ENCODE measurements around the gene TM7SF3.
A peak's percentile ranks its signal among the peaks of the same experiment; 100 is the strongest.
"Not testable (repeated sequence)": the region's sequence is repeated elsewhere in the genome, so short reads cannot be mapped to it uniquely, and the experiment has no call there.

The TM7SF3 gene

GRCh38 chr12:27014085-27014858 is at the start of gene TM7SF3:
Gene TM7SF3, minus strand, starts transcription at chr12:27014384. Its CDS starts 216 bp downstream, at chr12:27014168.
- peak; percentile 95 for DNase-seq

DNA sequence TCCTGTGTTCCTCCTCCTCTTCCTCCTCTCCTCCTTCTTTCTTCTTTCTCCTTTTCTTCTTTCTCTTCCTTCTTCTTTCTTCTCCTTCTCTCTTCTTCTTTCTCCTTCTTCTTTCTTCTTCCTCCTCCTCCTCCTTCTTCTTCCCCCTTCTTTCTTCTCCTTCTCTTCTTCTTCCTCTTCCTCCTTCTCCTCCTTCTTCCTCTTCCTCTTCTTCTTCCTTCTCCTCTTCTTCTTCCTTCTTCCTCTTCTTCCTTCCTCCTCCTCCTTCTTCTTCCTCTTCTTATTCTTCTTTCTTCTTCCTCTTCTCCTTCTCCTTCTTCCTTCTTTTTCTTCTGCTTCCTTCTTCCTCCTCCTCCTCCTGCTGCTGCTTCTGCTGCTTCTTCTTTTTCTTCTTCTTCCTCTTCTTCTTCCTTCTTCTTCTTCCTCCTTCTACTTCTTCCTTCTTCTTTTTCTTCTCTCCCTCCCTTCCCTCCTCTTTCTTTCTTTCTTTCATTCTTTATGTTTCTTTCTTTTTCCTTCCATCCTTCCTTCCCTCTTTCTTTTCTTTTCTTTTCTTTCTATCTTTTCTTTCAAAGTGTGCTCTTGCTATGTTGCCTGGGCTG is 49.2 kb upstream of the TM7SF3 start:
- no peak for DNase-seq

DNA sequence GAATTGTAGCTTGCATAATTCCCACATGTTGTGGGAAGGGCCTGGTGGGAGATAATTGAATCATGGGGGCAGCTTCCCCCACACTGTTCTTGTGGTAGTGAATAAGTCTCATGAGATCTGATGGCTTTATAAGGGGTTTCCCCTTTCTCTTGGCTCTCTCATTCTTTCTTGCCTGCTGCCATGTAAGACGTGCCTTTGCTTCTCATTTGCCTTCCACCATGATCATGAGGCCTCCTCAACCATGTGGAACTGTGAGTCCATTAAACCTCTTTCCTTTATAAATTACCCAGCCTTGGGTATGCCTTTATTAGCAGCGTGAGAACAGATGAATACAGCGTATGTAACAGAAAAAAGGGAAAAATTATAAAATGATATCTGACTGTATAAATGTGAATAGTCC is 47.1 kb upstream of the TM7SF3 start:
- no peak for DNase-seq

DNA sequence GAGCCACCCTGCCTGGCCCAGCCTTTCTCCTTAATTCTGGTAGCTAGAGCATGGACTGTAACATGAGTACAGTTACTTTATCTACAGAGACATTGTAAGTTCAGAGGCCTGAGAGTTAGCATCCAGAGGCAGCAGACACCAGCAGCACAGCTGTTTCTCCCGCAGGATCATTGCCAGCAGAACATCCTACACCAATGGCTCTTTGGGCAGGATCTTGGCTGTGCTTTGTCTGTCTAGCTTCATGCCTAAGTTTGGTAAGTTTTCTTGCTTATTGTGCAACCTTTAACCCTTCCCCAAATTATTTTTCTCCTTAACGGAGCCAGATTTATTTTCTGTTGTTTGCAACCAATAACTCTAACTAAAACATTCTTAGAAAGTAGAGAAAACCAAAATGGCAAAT is 46.6 kb upstream of the TM7SF3 start:
- no peak for DNase-seq

DNA sequence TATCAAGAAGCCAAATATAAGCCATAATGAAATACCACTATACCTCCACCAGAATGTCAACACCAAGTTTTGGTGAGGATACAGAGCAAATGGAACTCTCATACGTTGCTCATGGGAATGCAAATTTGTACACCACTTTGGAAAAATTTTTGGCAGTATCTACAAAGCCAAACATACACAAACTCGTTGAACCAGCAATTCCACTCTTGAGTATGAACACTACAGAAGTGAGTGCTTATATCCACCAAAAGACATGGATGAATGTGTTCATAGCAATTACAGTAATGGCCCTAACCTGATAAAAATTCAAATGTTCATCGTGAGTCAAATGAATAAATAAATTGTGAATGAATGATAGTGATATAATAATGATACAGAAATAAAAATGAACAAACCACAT is 43.4 kb upstream of the TM7SF3 start:
- no peak for DNase-seq

- DNase-seq = no peak
Measured at GRCh38 chr12:27055966-27056365, 41.8 kb upstream of the TM7SF3 start.

DNA sequence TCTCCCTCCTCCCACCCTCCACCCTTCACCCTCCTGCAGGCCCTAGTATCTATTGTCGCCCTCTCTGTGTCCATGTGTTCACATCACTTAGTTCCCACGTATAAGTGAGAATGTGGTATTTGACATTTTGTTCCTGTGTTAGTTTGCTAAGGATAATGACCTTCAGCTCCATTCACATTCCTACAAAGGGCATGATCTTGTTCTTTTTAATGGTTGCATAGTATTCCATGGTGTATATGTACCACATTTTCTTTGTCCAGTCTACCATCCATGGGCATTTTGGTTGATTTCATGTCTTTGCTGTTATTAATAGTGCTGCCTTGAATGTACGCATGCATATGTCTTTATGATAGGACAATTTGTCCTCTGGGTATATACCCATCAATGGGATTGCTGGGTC is 38.6 kb upstream of the TM7SF3 start:
- no peak for DNase-seq

- DNase-seq = no peak
Measured at GRCh38 chr12:27052176-27052575, 38.0 kb upstream of the TM7SF3 start.

DNA sequence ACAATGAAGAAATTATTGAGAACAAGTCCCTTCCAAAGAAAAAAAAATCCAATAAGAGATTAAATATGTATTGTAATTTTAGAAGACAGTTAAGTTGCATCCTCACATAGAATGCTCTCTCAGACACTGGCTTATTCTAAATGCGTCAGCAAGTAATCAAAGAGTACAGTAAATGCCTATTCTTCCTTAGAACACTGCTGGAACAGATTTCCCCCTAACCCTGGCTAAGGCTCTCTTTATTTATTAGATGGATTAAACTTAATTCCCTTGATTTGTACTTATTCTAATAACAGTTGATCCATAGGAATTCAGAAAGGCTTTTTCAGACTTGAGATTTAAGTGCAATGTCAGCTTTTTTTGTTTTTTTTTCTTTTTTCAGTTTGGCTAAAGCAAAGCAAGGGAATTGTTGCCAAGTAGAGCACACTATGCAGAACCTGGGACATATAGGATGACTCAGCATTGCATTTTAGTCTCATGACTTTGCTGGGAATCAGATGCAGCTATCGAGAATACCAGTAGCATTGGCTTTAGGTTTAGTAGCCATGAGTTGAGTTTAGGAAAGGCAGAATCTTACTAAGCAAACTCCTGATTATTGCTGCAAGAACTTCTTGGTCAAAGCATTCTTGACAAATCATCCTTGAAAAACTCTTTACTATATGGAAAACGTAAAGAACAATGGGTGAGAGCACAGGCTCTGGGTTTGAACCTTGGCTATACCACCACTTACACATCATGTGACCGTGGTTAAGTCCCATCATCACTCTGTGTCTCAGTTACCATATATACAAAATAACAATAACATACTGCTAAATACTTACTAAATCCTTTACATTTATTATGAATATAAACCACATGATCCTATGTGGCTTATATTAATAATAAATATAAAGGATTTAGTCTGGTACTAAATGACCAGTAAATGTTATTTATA is 34.9 kb upstream of the TM7SF3 start:
- DNase-seq = no peak

DNA sequence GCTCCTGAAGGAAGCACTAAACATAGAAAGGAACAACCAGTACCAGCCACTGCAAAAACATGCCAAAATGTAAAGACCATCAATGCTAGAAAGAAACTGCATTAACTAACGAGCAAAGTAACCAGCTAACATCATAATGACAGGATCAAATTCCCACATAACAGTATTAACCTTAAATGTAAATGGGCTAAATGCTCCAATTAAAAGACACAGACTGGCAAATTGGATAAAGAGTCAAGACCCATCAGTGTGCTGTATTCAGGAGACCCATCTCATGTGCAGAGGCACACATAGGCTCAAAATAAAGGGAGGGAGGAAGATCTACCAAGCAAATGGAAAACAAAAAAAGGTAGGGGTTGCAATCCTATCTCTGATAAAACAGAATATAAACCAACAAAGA is 27.8 kb upstream of the TM7SF3 start:
- DNase-seq = not testable (repeated sequence)

DNA sequence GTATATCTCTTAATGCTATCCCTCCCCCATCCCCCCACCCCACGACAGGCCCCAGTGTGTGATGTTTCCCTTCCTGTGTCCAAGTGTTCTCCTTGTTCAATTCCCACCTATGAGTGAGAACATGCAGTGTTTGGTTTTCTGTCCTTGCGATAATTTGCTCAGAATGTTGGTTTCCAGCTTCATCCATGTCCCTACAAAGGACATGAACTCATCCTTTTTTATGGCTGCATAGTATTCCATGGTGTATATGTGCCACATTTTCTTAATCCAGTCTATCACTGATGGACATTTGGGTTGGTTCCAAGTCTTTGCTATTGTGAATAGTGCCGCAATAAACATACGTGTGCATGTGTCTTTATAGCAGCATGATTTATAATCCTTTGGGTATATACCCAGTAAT is 26.5 kb upstream of the TM7SF3 start:
- not testable (repeated sequence) for DNase-seq

DNA sequence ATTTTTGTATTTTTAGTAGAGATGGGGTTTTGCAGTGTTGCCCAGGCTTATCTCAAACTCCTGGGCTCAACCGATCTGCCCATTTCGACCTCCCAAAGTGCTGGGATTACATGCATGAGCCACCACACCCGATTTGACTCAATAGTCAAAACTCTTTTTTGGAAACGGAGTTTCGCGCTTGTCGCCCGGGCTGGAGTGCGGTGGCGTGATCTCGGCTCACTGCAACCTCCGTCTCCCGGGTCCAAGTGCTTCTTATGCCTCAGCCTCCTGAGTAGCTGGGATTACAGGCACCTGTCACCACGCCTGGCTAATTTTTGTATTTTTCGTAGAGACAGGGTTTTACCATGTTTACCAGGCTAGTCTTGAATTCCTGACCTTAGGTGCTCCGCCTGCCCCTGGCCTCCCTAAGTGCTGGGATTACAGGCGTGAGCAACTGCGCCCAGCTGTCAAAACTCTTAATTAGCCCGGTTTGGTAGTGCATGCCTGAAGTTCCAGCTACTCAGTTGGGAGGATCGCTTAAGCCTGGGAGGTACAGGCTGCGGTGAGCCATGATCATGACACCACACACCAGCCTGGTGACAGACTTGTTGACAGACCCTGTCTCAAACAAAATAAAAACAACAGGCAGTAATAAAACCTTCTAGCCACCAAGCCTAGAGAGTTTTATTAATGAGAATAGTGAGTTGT is 20.6 kb upstream of the TM7SF3 start:
- DNase-seq = no peak

DNA sequence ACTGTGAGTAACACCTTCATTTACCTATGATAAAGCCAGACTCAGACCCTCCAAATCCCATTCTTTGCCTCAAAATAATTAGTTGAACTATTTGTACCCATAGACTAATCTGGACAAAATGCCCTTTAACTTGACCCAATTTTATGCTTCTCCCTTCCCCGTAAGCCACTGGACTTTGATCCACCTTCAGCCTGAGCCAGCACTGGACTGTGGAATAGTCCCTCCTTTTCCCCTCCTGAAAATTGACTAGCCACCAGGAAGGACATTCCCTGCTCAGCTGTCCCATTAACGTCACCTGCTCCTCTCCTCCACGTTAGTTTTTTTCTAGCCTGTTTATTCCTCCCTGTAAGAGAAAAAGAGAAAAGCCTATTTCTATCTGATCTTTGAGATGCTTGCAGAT is 18.5 kb upstream of the TM7SF3 start:
- no peak for DNase-seq

- DNase-seq = no peak
Measured at GRCh38 chr12:27031531-27031930, 17.3 kb upstream of the TM7SF3 start.

DNA sequence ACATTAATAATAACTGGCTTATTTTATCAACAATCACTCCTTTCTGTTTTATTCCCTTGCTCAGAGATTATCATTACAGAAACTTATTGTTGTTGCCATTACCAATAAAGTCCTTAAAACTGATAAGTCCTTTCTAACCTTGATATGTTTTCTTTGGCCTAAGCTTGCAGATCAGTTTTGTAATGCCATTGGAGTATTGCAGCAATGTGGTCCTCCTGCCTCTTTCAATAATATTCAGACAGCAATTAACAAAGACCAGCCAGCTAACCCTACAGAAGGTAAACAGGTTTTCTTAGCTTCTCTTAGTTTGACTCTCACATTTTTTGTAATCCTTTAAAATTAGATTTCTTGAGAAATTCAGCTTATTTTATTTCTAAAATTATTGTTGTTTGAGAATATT is 12.1 kb upstream of the TM7SF3 start:
- DNase-seq = no peak

DNA sequence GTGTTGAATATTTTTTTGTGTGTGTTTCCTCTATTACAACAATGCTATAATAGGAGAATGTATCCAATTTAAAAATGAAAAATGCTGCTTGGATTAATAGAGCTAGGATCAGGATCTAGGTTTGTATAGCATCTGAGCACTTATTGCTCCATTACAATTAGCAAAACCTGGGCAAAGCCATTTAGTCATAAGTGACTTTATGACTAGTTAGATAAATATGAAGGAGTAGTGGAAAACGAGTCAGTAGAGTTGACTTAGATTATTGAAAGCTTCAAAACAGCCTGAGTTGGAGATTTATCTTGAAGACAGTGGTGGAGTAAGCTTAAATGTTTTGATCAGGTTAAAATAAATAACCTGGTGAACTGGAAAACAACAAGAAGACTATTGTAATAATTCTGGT is 10.9 kb upstream of the TM7SF3 start:
- no peak for DNase-seq

GRCh38 chr12:27024291-27024690 is 10.1 kb upstream of the TM7SF3 start:
- DNase-seq = no peak

GRCh38 chr12:27020761-27021160 is 6.6 kb upstream of the TM7SF3 start:
- no peak for DNase-seq

DNA sequence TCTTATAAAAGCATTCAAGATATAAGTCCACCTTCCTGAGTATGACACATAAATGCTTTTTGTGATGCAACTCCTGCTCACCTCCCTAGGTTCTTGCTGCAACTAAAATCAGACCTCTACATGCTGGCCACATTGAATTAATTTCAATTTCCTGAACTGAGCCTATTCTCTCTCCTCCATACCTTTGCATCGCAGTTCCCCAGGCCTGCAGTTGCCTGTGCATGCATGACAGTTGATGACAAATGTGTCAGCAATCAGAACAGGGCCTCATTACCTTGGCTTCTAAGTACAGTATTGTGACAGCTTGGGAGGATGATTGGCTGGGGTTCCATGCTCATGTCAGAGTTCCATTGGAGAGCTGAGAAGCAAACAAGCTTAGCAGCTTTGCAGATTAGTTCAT is 3.9 kb upstream of the TM7SF3 start:
- DNase-seq = no peak

GRCh38 chr12:27017163-27017823 is 3.1 kb upstream of the TM7SF3 start:
- not testable (repeated sequence) for DNase-seq

GRCh38 chr12:27015730-27016076 is 1.5 kb upstream of the TM7SF3 start:
- peak; percentile 62 for DNase-seq

Measured in CD4-positive, alpha-beta T cell treated with Interleukin-17A for 1 hour (primary cell).